Stimulated activated CD4-positive, alpha-beta T cell treated with anti-CD3 and anti-CD28 coated beads, Interleukin-2, amount 100 ng/mL, for 24 hours (primary cell): Measurements from ENCODE around the gene NAALADL2.
"Not testable (repeated sequence)": the region's sequence is repeated elsewhere in the genome, so short reads cannot be mapped to it uniquely, and the experiment has no call there.

Source experiments
- DNase-seq, 2 donors: peaks; one replicate each; pipeline ENCODE4 v3.0.0-alpha.2; 2020

The NAALADL2 gene

GRCh38 chr3:175728566-175728965, 869.4 kb downstream of the NAALADL2 start:
- no peak for DNase-seq

- no peak for DNase-seq
Measured at GRCh38 chr3:175729466-175729865, 870.3 kb downstream of the NAALADL2 start.

- no peak for DNase-seq
Measured at GRCh38 chr3:175731543-175731942, 872.4 kb downstream of the NAALADL2 start.

GRCh38 chr3:175732017-175732416, 872.9 kb downstream of the NAALADL2 start:
- no peak for DNase-seq

GRCh38 chr3:175735866-175736265, 876.7 kb downstream of the NAALADL2 start:
- DNase-seq: no peak

GRCh38 chr3:175737646-175738572, 878.8 kb downstream of the NAALADL2 start:
- no peak for DNase-seq

- no peak for DNase-seq
Measured at GRCh38 chr3:175741951-175742350, 882.8 kb downstream of the NAALADL2 start.

GRCh38 chr3:175743733-175744400, 884.7 kb downstream of the NAALADL2 start:
- DNase-seq: no peak

- no peak for DNase-seq
Measured at GRCh38 chr3:175746308-175746707, 887.2 kb downstream of the NAALADL2 start.

- no peak for DNase-seq
Measured at GRCh38 chr3:175748087-175748730, 889.1 kb downstream of the NAALADL2 start.

GRCh38 chr3:175749981-175750380, 890.8 kb downstream of the NAALADL2 start:
- no peak for DNase-seq

- no peak for DNase-seq
Measured at GRCh38 chr3:175751089-175751488, 892.0 kb downstream of the NAALADL2 start.

- DNase-seq: no peak
Measured at GRCh38 chr3:175763948-175764347, 904.8 kb downstream of the NAALADL2 start.

GRCh38 chr3:175764722-175765121, 905.6 kb downstream of the NAALADL2 start:
- no peak for DNase-seq

- DNase-seq: no peak
Measured at GRCh38 chr3:175770426-175770825, 911.3 kb downstream of the NAALADL2 start.

- no peak for DNase-seq
Measured at GRCh38 chr3:175777495-175777894, 918.4 kb downstream of the NAALADL2 start.

GRCh38 chr3:175777965-175778364, 918.8 kb downstream of the NAALADL2 start:
- DNase-seq: no peak

GRCh38 chr3:175778994-175779393, 919.9 kb downstream of the NAALADL2 start:
- DNase-seq: no peak

GRCh38 chr3:175787109-175787508, 928.0 kb downstream of the NAALADL2 start:
- DNase-seq: not testable (repeated sequence)

GRCh38 chr3:175792245-175792644, 933.1 kb downstream of the NAALADL2 start:
- DNase-seq: no peak

GRCh38 chr3:175798326-175798725, 939.2 kb downstream of the NAALADL2 start:
- DNase-seq: no peak

- no peak for DNase-seq
Measured at GRCh38 chr3:175805825-175806224, 946.7 kb downstream of the NAALADL2 start.

GRCh38 chr3:175807175-175807574, 948.0 kb downstream of the NAALADL2 start:
- DNase-seq: no peak
